Stimulated activated CD8-positive, alpha-beta memory T cell treated with anti-CD3 and anti-CD28 coated beads, Interleukin-15, amount 100 ng/mL, for 4 hours (primary cell): ENCODE measurements around the gene FOXP1.

Source experiments
- DNase-seq, 2 donors: peaks; one replicate each; pipeline ENCODE4 v3.0.0-alpha.2; 2020; ENCODE audit warnings: low read depth in 2 of 2

Gene FOXP1

DNA sequence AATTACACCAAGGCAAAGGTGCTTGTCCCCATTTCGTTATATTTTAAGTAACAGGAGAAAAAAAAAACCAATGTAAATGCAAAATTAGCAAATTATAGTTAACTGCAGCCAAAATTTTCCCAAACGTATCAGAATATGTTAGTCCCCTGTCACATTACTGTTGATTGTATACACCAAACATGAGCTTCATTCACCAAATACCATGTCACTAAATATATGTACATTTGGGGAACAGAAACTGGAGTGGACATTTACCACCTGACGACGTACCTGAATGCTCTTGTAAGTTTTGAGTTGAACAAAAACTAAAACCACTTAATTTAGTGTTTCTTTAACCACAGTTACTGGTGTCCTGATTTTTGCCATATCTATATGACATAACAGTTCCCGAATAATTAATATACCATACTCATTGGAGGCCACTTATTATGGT lies 3.3 kb upstream of the FOXP1 start:
- no peak for DNase-seq

DNA sequence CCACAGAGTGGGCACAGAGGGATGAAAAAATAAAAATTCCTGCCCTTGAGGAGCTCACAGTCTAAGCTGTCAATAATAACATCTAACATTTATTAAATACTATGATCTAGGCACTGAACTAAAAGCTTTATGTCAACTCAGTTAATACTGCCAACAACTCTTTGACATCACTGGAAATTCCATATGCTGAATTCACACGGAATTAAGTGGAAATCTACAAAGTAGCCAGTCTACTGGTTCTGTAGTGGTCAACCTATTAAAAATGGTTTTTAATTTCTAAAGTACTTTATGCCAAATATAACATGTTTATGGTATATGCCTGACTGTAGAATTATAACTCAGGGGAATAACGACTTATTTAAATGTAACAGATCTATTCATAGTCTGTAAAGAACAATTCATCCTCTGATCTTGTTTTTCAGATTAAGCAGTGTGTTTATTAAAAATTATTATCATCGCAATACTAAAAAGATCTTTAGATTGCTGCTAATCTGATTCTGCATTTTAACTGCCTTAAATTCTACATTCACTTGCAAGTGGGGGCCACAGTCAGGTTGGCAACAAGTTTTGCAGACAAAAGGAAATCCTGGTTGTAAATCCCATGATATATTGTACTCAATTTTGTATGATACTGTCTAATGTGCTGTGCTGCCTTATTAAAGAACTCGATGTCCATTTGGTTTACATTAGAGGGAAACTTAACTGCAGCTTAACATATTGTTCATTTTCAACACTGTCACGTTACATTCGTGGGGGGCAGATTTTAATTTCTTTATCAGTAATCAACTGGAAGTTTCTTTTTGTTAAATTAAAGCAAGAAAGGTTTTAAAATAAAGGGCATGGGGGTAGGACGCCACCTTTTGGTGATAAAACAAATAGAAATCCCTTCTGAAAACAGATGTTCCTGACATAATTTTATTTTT lies 2.6 kb upstream of the FOXP1 start:
- DNase-seq = no peak

DNA sequence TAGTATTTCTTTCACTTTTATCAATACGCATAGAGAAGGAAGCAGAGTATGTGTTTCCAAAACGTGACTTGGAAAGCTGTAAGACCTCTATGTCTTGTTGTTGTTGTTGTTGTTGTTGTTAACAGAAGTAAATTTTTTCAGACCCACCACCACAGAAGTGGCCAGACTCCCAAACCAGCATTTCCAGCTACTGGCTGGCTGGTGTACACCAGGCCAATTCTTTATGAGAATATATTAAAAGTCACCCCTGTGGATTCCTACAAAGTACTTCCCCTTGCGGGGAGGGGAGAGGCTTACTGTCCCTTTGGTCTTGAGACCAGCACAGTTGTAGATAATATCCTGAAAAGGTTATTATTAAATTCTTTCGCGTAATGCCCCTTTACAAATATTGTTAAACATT lies 1.6 kb upstream of the FOXP1 start:
- DNase-seq = no peak

DNA sequence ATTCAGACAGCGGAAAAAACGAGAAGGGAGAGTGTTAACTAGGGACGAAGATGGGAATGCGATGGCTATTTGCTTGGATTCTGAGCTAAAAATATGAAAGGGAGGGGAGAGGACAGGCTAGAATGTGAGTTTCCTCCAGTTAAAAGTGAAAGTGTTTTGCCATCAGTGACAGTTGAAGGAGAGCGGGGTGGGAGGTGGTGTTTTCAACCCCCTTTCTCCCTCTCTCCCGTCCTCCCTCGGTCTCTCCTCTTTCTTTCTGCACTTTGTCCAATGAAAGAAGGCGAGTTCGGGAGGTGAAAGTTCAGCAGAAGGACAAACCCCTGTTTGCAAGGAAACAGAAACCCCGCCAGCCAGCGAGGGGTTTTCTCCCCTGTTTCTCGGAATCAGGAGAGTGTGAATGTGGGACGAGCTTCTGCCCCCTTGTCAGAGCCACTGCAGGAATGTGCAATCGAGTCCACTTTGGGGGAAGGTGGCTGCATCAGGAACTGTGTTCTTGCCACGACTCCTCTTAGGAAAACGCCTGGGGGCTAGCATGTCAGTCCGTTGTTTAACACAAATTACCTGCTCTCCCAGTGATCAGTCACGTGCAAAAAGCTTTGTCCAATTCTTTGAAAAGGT lies 975 bp upstream of the FOXP1 start:
- DNase-seq = peak in 1 of 2 donors; percentile 37

DNA sequence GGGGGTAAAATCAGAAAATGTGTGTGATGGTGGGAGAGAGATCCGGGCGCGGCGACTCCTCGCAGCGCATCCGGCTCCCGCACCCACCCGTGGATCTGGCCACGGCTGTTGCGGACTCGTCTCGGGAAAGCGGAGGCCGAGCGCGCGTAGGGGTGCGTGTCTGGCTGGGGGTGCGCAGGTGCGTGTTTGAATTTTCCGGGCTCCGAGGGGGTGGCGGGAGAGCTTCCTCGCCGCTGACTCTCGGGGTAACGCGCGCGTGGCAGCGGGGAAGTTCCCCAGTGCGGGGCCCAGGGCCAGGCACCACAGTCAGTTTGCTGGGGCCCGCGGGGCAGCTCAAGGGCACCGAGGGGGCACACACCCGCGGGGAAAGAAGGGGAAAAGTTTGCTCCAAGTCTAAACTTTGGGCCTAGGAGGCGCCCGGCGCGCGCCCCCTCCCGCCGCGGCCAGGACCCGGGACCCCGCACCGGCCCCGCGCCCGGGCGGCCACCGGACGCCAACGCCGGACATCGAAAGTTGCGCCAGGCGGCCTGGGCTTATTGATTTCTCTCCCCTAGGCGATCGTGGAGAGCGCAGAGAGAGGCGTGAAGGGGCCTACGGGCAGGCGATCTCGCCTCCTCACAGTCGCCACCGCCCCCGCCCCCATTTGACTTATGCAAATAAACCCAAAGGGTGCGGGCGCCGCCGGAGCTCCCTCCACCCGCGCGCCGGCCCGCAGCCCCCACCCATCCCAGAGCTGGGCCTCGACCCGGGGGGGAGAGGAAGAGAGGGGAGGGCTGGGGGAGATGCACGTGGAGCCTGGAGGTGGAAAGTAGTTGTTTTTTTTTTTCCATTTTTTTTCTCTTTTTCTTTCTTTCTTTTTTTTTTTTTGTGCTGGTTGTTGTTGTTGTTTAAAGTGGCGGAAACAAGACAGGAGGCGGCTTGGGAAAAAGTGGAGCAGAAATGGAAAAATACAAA lies 639 bp downstream of the FOXP1 start:
- peak; percentile 56 to 60 for DNase-seq

DNA sequence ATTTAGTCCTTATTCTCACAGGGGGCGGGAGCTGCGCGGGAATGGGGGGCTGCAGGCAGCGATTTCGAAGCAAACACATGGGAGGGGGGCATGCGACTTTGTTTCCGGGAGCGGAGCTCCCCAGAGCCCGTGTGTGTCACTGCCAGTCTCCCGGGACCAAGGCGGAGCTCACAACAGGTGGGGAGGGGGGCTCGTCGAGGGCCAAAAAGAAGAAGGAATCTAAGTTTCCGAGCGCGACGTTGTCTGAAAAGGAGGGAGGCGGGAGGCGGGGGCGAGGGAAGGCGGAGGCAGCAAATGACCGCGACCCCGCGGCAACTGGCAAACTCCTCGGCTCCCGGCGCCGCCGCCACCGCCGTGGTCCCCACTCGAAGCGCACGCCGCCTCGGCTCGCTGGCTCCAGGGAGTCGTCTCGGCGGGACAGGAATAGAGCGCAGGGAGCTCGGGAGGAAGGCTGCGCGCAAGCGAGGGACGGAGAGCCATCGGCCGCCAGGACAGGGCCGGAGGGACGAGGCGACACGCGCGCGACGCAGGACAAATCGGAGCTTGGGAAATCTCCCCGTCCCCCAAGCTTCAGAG lies 1.4 kb downstream of the FOXP1 start:
- peak in 1 of 2 donors; percentile 21 for DNase-seq

DNA sequence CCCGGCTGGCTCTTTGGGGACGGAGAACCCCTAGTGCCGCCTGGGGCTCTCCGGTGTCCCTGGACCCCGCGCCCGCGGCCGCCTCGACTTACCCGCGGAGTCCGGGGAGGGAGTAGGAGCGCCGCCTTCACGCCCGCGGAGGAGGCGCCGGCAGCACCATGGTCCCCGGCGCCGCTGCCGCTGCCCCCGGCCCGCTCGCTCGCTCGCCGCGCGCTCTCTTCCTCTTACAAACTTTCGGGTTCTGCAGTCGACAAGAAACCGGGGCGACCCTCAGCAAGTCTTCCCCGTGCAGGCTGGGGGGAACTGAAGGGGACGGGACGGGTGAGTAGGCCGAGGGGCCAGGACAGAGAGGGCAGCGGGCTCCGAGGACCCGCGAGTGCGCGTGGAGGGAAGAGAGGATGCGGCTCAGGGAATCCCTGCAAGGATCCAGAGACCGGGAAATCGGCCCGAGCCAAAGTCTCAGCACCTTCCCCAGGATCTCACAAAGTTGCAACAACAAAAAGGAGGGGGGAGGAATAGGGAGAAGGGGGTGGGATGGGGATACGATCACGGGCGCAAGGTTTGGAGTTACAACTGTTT lies 2.0 kb downstream of the FOXP1 start:
- DNase-seq = no peak

DNA sequence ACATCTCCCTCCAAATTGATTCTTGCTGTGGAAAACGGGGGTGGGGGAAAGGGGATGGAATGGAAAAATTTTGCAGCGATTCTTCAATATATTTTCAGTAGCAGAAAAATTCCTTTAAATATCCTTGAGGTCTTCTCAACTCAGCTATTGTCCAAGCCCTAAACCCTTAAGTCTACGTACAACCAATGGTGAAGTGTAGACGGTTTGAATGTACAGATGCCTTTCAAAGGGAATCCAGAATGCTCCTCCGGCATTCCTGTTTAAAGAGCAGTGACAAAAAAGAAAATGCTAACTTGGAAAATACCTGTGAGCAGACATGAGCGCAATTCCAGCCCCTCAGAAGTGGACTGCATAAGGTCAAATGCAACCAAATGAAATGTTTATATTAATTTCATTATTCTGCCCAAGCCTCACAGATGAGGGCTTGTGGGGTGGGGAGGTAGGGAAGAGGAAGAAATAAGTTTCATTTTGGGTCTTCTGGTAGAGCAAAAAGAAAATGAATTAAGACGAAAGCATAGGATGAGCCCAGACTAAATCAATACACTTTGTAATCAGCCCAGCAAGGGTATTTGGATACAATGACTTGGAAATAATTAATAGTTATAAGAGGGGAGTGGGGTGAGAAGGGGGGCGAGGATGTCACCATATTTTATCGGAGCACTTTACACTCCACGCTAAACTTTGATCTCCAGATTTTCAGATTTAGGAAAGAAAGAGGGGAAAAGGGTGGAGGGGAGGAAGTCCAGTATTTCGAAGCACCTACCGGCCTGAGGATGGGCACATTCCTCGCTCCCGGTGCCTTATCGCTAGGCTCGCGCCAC lies 2.7 kb downstream of the FOXP1 start:
- no peak for DNase-seq

DNA sequence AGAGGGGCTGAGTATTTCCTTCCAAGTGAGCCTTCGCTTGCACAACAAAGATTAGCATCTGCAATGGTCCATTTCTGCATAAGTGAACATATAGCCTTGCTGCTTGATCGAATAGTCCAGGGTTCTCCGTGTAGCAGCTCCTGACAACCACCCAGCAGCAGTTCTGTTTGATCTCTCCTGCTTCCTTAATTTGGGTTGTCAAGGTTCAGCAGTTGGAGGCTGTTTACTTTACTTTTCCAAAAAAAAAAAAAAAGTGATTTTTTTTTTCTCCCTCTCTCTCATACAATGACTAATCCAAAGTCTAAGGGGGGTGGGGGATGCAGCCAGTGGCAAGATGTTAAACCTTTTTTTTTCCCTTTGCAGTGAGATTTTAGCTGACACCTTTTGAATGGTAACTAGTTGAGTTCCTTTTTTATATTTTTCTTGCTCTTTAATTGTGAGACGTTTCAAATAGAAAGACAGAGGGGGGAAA lies 3.6 kb downstream of the FOXP1 start:
- no peak for DNase-seq

DNA sequence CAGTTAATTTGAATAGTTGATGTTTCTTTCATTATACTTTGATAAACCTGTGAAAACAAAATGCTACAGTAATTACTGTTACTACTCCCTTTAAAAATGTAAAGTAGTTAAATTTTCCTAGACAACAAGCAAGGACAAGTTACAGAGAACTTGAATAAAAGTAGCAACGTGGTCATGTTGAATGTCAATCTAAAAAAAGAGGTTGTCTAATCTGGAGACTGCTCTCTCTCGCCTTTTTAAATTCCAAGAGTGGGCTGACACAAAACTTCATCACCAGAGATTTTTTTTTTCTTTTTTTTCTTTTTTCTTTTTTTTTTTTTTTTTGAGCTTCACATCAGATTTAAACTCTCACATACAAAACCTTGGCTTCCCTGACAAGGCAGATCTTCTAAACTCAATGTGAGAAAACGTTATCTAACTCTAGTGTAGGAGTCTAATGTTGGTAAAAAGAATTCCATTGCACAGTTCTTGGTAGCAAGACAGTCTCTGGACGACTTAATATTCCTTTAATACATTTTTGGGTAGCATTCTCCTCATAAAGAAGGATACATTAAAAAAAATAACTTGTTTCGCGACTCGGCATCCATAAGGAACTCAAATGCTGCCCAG lies 4.1 kb downstream of the FOXP1 start:
- no peak for DNase-seq

DNA sequence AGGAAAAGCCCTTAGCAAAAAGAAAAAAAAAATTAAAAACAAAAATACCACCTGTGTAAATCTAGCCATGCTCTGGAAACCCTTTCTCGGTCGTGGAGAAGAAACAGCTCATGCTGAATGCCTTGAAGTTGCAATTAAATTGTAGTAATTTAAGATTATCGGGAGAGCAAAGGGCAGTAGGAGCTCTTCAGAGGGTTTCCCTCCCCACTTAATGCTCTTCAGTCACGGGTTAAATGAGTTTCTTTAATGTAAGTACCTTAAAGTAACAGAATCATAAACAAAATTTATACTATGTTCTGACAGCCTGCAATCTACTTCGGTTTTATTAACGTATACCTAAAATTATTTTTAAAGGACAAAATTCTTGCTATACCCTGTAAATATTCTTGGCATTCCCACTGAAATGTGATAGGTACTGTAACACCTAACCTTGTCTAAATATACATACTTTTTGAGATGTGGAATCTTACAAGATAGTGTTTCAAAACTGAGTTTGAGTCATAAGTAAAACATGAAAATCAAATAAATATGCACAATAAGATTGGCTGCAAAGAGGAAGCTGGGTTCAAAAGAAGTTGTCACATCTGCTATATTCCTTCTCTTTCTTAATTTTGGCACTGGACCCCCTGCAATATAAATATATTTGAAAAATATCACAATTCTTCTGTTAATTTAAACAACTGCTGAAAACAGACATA lies 5.3 kb downstream of the FOXP1 start:
- no peak for DNase-seq

DNA sequence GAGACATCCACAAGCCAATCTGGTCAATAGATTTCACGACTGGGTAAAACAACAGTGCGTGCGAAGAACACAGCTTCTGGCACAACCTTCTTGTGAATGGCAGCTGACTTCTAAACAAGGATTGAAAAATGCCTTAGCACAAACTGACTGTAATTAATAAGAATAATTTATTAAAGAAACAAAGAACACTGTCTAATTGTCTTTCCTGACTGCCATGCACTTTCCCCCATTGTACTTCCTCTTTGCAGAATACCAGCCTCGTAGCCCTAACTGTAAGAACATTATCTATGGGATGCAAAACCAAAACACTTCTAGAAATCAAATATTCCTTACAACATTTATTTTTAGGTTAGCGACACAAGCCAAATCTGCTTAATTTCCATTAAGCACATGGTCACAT lies 6.5 kb downstream of the FOXP1 start:
- no peak for DNase-seq

DNA sequence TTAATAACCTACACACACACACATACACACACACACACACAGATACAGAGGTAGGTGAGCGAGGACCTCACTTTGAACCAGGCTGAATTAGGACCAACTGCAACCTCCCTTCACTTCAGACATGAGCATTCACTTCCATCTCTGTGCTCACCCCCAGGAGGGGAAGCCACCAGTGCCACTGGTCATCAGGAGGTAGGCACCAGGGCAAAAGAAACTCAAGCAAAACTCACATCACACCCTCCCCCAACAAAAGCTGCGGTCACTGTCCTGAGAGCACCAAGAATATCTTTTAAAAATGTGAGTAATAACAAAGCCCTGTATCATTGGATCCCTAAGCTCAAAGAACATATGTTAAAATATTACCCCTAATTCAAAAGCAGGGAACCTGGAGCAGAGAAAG lies 8.1 kb downstream of the FOXP1 start:
- no peak for DNase-seq

DNA sequence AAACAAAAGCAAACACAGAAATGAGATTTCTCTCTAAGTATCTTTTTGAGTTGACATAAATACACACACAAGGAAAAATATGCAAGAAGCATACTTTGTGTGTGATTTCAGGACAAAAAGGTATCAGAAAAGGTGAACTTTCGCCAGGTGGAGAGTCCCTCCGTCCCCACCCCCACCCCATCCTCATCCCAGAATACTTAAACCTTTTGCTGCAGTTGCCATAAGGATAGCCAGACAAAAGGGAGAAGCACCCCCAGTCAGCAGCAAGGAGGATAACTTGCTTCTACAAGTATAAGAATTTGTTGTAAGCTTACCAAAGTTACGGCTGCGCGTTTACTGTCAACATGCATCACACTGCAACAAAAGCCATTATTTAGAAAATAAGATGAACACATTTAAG lies 10.3 kb downstream of the FOXP1 start:
- no peak for DNase-seq

DNA sequence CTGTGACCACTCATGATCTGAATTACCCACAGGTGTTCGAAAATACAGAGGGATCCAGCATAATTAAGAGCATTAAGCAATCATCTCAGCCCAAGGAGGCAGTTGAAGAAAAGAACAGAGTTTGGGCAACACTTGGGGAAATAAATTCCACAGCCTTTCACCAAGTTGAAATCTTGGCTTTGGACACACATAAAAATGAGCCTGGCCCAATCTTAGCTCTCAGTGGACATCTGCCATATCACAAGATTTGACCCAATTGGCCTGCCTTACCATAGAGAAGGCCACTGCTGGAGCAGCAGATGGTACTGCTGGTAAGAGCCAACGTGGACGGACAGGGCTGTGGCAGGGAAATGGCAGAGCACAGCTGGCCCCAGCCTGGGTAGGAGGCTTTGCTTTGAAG lies 13.0 kb downstream of the FOXP1 start:
- no peak for DNase-seq

DNA sequence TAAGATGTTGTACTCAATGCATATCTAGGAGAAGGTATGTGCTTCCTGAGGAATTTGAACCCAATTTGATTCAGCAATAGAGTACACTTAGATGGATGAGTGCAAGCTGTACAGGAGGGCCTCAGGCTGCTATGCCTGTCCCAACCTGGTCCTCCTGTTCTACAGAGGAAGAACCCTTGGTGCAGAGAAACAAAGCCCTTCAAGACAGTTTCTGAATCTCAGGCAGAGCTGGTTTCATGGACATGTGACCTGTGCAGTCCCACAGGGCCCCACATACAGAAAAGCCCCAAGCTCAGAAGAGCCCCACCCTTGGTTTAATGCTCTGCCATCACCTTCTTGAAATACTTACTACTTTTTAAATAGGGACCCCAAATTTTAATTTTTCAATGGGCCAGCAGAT lies 15.3 kb downstream of the FOXP1 start:
- no peak for DNase-seq

DNA sequence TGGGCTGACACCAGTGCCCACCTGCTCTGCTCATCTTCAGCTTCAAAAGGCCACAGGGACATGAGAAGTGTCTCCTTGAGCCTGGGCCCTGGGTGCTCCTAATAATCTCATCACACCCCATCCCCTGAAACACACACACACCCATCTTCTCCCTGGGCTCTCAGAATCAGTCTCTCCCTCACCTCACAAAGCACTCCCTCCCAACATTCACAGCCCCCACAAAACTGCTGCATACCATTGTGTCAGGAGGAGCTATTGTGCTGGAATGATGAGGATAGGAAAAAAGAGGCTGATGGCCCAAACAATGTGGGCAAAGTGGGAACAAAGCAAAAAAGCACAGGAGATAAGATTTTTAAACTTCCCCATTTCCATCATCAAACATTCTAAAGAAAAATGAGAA lies 16.8 kb downstream of the FOXP1 start:
- no peak for DNase-seq

DNA sequence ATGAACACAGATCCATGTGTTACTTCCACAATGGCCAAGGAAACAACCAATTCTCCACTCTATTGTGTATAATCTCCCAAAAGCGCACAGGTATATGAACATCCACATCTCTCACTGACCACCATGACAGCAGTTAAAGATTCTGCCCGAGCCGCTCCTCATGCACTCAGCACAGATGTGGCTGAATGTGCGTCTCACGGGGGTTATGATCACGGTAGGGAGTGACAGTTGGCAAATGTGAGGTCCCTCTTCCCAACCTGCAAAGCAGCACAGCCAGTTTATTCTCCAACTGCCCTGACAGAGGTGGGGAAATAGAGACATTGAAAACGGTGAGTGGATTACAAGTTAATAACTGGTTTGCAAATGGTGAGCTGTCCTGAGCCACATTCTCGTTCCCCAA lies 17.6 kb downstream of the FOXP1 start:
- no peak for DNase-seq

DNA sequence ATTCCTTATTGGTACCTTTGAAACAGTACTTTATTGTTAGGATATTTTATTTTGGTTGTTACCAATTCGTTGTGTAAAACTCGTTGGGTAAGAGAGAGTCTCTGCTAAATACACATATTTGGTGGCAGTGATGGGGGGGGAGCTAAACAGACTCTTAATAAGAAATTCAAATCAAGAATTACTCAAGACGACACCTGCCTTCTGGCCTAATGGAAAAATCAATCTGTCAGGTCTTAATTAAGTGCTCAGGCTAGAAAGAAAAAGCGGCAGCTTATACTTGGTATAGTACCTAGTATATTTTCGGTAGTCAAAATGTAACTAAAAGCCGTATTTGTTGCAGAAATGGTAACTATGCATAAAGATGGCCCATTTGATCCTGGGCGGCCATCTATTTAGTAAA lies 18.2 kb downstream of the FOXP1 start:
- no peak for DNase-seq
